ENCODE data around the gene PRDX2. TPM values are rescaled to one million over a fixed set of nuclear protein-coding genes. Genes with fewer than 3 reads are reported as not detected.

The PRDX2 gene
- total and polyA plus RNA-seq, 10 of the 15 experiments (the other 5 are each of a cell fraction or from before 2014, with no cell fraction given): 93.0 to 812 (median 344) TPM

DNA sequence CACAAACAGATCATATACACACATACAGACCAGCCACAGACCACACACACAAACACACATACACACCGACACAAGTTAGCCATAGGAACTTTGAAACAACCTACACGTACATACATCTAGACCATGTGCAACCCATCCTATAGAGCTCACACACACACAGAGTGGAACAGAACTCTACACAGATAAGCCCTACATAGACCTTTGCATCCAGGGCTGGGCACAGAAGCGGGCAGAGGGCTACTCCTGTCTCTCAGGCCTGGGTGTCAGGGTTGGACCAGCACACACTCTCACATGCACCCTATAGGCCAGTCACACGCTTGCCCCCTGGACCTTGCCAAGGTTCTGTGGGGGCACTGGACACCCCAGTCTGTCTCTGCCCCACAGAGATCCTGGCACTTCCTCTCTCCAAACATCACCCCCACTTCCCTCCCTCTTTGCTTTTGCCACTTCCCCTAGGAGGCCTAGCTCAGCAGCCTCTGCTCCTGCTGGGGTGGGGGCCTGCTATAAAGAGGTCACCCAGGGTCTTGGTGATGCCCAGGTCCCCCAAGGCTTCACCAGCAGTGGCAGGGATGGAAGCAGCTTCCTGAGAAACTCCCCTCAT lies 16.1 kb downstream of the PRDX2 start:
- Histone ChIP-seq H3K79me2 (ENCODE audit: control insufficient read depth, insufficient read depth, low read length) (peaks cover 16% of the 10 kb centered on the region), H3K4me2 (ENCODE audit: control insufficient read depth, insufficient read depth) (peak overlapping the region; percentile 61), H3K4me1 (ENCODE audit: control insufficient read depth, insufficient read depth, low read length) (peaks cover 69% of the 10 kb centered on the region), H2AFZ (ENCODE audit: control insufficient read depth, low read depth, low read length) (peak overlapping the region; percentile 49), H3K27me3 (replicated peaks in 1 of 2; ENCODE audit: control insufficient read depth in 2 of 2, insufficient read depth in 2 of 2, low read length in 1 of 2) (no peaks in the 10 kb centered on the region), H4K20me1 (ENCODE audit: control insufficient read depth, insufficient read depth) (no peaks in the 10 kb centered on the region), H3K9me3 (replicated peaks; ENCODE audit: control insufficient read depth, insufficient read depth, low read length) (no peaks in the 10 kb centered on the region), H3K36me3 (ENCODE audit: control insufficient read depth in 2 of 2, insufficient read depth in 2 of 2, low read length in 1 of 2) (no peaks in the 10 kb centered on the region), H3K9ac (ENCODE audit: control insufficient read depth, insufficient read depth, low read length) (peak overlapping the region; percentile 77), H3K4me3 (no peak overlapping the region), H3K27ac (ENCODE audit: control insufficient read depth, insufficient read depth) (peak overlapping the region; percentile 97)
- TF ChIP-seq SMAD1 (IDR thresholded peaks at IDR 0.05; ENCODE audit: low read depth, partially characterized antibody) (no peak), IKZF2 (IDR thresholded peaks at IDR 0.05) (peak in 1 of 2 experiments; percentile 8; a peak in 2 of 4 replicates), ETV6 (conservative IDR thresholded peaks at IDR 0.05 in 1 of 2, IDR thresholded peaks at IDR 0.05 in 1 of 2; ENCODE audit: borderline replicate concordance in 1 of 2, low read depth in 1 of 2) (0 out of 4 replicates have a peak, but pooled peaks of 1 of the 2 experiments have one; percentile 6), NR2C1 (IDR thresholded peaks at IDR 0.05) (no peak), SMAD5 (IDR thresholded peaks at IDR 0.05; ENCODE audit: low read depth) (no peak), TAF1 (IDR thresholded peaks at IDR 0.05; ENCODE audit: borderline replicate concordance, low read depth, low read length) (no peak), POLR2AphosphoS5 (IDR thresholded peaks at IDR 0.05; ENCODE audit: low read length) (0 out of 2 replicates have a peak, but pooled peaks have one; percentile 1), NBN (IDR thresholded peaks at IDR 0.05) (peak; percentile 85), EED (IDR thresholded peaks at IDR 0.05; ENCODE audit: low read depth) (peak; percentile 50), ZBED1 (IDR thresholded peaks at IDR 0.05; ENCODE audit: borderline replicate concordance) (no peak), HDGF (IDR thresholded peaks at IDR 0.05) (peak; percentile 86; the same call in 1 of the 2 replicates), BMI1 (IDR thresholded peaks at IDR 0.05; ENCODE audit: borderline replicate concordance) (0 out of 2 replicates have a peak, but pooled peaks have one; percentile 35), IRF4 (IDR thresholded peaks at IDR 0.05; ENCODE audit: low read depth, low read length) (no peak), GATAD2B (conservative IDR thresholded peaks at IDR 0.05; ENCODE audit: low read depth) (no peak), SPI1 (IDR thresholded peaks at IDR 0.05; ENCODE audit: borderline replicate concordance, insufficient read depth, low read depth, low read length) (peak; percentile 85; the same call in 1 of the 2 replicates)
- TF ChIP-seq, protein P1, sequence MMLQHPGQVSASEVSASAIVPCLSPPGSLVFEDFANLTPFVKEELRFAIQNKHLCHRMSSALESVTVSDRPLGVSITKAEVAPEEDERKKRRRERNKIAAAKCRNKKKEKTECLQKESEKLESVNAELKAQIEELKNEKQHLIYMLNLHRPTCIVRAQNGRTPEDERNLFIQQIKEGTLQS (IDR thresholded peaks at IDR 0.05; ENCODE audit: borderline replicate concordance, extremely low read depth, low read depth, low read length): no peak
- TF ChIP-seq, protein P2, sequence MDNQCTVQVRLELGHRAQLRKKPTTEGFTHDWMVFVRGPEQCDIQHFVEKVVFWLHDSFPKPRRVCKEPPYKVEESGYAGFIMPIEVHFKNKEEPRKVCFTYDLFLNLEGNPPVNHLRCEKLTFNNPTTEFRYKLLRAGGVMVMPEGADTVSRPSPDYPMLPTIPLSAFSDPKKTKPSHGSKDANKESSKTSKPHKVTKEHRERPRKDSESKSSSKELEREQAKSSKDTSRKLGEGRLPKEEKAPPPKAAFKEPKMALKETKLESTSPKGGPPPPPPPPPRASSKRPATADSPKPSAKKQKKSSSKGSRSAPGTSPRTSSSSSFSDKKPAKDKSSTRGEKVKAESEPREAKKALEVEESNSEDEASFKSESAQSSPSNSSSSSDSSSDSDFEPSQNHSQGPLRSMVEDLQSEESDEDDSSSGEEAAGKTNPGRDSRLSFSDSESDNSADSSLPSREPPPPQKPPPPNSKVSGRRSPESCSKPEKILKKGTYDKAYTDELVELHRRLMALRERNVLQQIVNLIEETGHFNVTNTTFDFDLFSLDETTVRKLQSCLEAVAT (IDR thresholded peaks at IDR 0.05): peak; percentile 70
- CTCF ChIA-PET: interaction anchor here (4.1 to 4.2 kb wide), 2 partner anchors 8 to 11 kb away, joined by 22 to 44 read pairs; no protein-coding TSS in a partner anchor
- DNase-seq (ENCODE audit: low read depth, low spot score) (no peak), ATAC-seq (no peak), FAIRE-seq (no peak)
- intact Hi-C loops (cut with micrococcal nuclease; ENCODE audit: unreplicated experiment): loop anchor here (5.0 to 10.0 kb wide), 2 partner anchors 152 to 1691 kb away; partner anchors contain the start of gene CALR
- RAD21 ChIA-PET (ENCODE audit: unreplicated experiment): interaction anchor here (0.5 to 4.5 kb wide), 3 partner anchors 8 to 367 kb away, joined by 3 to 49 read pairs (median 5); no protein-coding TSS in a partner anchor
- no TSS peak for BruUV-seq (replicated peaks)
- in situ Hi-C loops (cut with MboI): no loop called here
- POLR2A ChIA-PET: interaction anchor here (2.4 kb wide), 1 partner anchor 11 kb away, joined by 11 read pairs; no protein-coding TSS in a partner anchor
- 25% methylated on average over 4 of the region's 4 CpGs for WGBS (ENCODE audit: insufficient coverage, insufficient replicate concordance, low lambda C conversion rate, missing lambda C conversion rate)
- SMC1A ChIA-PET (ENCODE audit: uncharacterized antibody, unreplicated experiment): interaction anchor here (1.2 to 4.1 kb wide), 2 partner anchors 8 to 10 kb away, joined by 6 to 28 read pairs; no protein-coding TSS in a partner anchor

Measured in GM12878 (cell line).